ENCODE data around the gene PITPNM1. TPM values are rescaled to one million over a fixed set of nuclear protein-coding genes. Genes with fewer than 3 reads are reported as not detected.

The PITPNM1 gene
- polyA plus RNA-seq, 1 donor (not counting 4 experiments of a cell fraction or from before 2014, with no cell fraction given) = 15.9 TPM

- H3K9me3 ChIP-seq (ENCODE audit: control insufficient read depth, low read depth, low read length) = no peaks in the 10 kb centered on the region
- no peaks in the 10 kb centered on the region for H3K36me3 ChIP-seq (ENCODE audit: control insufficient read depth in 2 of 2, extremely low read depth in 1 of 2, insufficient read depth in 2 of 2, low read length in 2 of 2)
- H3K9me1 ChIP-seq (ENCODE audit: control insufficient read depth, extremely low read depth, insufficient read depth, low read length) = no peaks in the 10 kb centered on the region
- H4K20me1 ChIP-seq (ENCODE audit: control insufficient read depth, extremely low read depth, insufficient read depth, low read length) = no peaks in the 10 kb centered on the region
- no peak for DNase-seq (ENCODE audit: low read depth, low spot score)
- no peak overlapping the region for H3K4me2 ChIP-seq (ENCODE audit: control insufficient read depth, extremely low read depth, insufficient read depth, low read depth, low read length)
- no peak overlapping the region for H2AFZ ChIP-seq (ENCODE audit: control insufficient read depth, low read length)
- H3K79me2 ChIP-seq (ENCODE audit: control insufficient read depth, insufficient read depth, low read length) = no peaks in the 10 kb centered on the region
- dilution Hi-C loops (cut with MboI; ENCODE audit: extremely low pct_ligation_motif_present, low sequenced_read_pairs) = no loop called here
- H3K4me1 ChIP-seq (ENCODE audit: control insufficient read depth, extremely low read depth, insufficient read depth, low read length) = no peaks in the 10 kb centered on the region
- H3K27ac ChIP-seq (ENCODE audit: control insufficient read depth, insufficient read depth, low read length) = no peak overlapping the region
- H3K27me3 ChIP-seq (ENCODE audit: control insufficient read depth, extremely low read depth, insufficient read depth, low read length) = no peaks in the 10 kb centered on the region
- no peak for FAIRE-seq
- no peak overlapping the region for H3K9ac ChIP-seq (ENCODE audit: control insufficient read depth, extremely low read depth, insufficient read depth, low read length)
- TF ChIP-seq, protein P1, sequence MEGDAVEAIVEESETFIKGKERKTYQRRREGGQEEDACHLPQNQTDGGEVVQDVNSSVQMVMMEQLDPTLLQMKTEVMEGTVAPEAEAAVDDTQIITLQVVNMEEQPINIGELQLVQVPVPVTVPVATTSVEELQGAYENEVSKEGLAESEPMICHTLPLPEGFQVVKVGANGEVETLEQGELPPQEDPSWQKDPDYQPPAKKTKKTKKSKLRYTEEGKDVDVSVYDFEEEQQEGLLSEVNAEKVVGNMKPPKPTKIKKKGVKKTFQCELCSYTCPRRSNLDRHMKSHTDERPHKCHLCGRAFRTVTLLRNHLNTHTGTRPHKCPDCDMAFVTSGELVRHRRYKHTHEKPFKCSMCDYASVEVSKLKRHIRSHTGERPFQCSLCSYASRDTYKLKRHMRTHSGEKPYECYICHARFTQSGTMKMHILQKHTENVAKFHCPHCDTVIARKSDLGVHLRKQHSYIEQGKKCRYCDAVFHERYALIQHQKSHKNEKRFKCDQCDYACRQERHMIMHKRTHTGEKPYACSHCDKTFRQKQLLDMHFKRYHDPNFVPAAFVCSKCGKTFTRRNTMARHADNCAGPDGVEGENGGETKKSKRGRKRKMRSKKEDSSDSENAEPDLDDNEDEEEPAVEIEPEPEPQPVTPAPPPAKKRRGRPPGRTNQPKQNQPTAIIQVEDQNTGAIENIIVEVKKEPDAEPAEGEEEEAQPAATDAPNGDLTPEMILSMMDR (optimal IDR thresholded peaks at IDR 0.05 in 1 of 3, IDR thresholded peaks at IDR 0.05 in 1 of 3, conservative IDR thresholded peaks at IDR 0.05 in 1 of 3; ENCODE audit: extremely low read depth in 1 of 3, insufficient read depth in 2 of 3, low read length in 3 of 3) = no peak
- TF ChIP-seq EZH2 (IDR thresholded peaks at IDR 0.05; ENCODE audit: low read length) = no peak
- H3K4me3 ChIP-seq (ENCODE audit: control insufficient read depth in 2 of 3, extremely low read depth in 1 of 3, insufficient read depth in 2 of 3, low read depth in 1 of 3, low read length in 3 of 3) = no peak overlapping the region
Observed at GRCh38 chr11:67523556-67524479, 18.7 kb upstream of the PITPNM1 start.

DNA sequence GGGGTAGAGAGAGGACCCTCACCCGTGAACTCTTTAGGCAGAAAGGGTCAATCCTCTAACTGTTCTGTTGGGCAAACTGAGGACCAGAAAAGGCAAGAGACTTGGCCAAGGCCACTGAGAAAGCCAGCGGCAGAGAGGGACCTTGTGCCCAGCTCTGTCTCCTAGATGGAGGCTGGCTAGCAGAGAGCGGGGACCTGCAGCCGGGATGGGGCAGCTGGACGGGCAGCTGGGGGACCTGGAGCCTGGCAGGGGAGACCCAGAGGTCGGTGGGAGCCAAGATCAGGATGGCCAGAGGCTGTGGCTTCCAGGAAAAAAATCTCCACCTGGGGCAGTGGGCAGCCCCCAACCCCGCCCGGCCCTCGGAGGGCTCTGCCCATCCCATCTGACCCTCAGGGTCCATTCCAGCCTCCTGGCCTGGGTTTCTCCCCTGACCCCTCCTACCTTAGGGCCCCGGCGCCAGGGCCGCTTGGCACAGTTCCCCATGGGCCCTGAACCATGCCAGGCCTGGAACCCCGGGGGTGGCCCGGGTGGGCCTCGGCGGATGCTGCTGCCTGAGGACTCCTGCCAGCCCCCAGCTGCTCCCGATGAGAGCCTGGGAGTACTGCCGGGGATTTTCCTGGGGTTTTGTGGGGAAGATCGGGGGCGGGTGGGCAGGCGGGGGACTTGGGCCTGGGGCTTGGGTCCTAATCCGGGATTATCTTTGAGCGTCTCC lies 17.8 kb upstream of the PITPNM1 start, which contains the start of gene CABP2:
CABP2 (minus strand) TSS at position 603 of the 712 bp plus-strand sequence; CDS start at position 483, 120 bp downstream.
- DNase-seq (ENCODE audit: low read depth, low spot score) = no peak
- no peaks in the 10 kb centered on the region for H3K36me3 ChIP-seq (ENCODE audit: control insufficient read depth in 2 of 2, extremely low read depth in 1 of 2, insufficient read depth in 2 of 2, low read length in 2 of 2)

More for the DNA sequence above, 17.8 kb upstream of the PITPNM1 start, which contains the start of gene CABP2:
- Histone ChIP-seq H3K4me2 (ENCODE audit: control insufficient read depth, extremely low read depth, insufficient read depth, low read depth, low read length) (no peak within 1 kb of the TSS), H2AFZ (ENCODE audit: control insufficient read depth, low read length) (no peak within 1 kb of the TSS), H3K27me3 (ENCODE audit: control insufficient read depth, extremely low read depth, insufficient read depth, low read length) (no peaks in the 10 kb centered on the region), H3K27ac (ENCODE audit: control insufficient read depth, insufficient read depth, low read length) (no peak within 1 kb of the TSS), H3K4me1 (ENCODE audit: control insufficient read depth, extremely low read depth, insufficient read depth, low read length) (no peaks in the 10 kb centered on the region), H3K9me1 (ENCODE audit: control insufficient read depth, extremely low read depth, insufficient read depth, low read length) (no peaks in the 10 kb centered on the region), H3K79me2 (ENCODE audit: control insufficient read depth, insufficient read depth, low read length) (no peaks in the 10 kb centered on the region), H4K20me1 (ENCODE audit: control insufficient read depth, extremely low read depth, insufficient read depth, low read length) (no peaks in the 10 kb centered on the region), H3K9ac (ENCODE audit: control insufficient read depth, extremely low read depth, insufficient read depth, low read length) (no peak within 1 kb of the TSS), H3K4me3 (ENCODE audit: control insufficient read depth in 2 of 3, extremely low read depth in 1 of 3, insufficient read depth in 2 of 3, low read depth in 1 of 3, low read length in 3 of 3) (no peak within 1 kb of the TSS), H3K9me3 (ENCODE audit: control insufficient read depth, low read depth, low read length) (no peaks in the 10 kb centered on the region)
- dilution Hi-C loops (cut with MboI; ENCODE audit: extremely low pct_ligation_motif_present, low sequenced_read_pairs) = no loop called here
- FAIRE-seq = no peak
- TF ChIP-seq, protein P1 (optimal IDR thresholded peaks at IDR 0.05 in 1 of 3, IDR thresholded peaks at IDR 0.05 in 1 of 3, conservative IDR thresholded peaks at IDR 0.05 in 1 of 3; ENCODE audit: extremely low read depth in 1 of 3, insufficient read depth in 2 of 3, low read length in 3 of 3) = no peak
- TF ChIP-seq EZH2 (IDR thresholded peaks at IDR 0.05; ENCODE audit: low read length) = no peak
